ENCODE results near the gene EGFR. TPM values are rescaled to one million over a fixed set of nuclear protein-coding genes. Genes with fewer than 3 reads are reported as not detected.

Gene EGFR
- total RNA-seq, 1 donor from 2014 or later, result 144 TPM

DNA sequence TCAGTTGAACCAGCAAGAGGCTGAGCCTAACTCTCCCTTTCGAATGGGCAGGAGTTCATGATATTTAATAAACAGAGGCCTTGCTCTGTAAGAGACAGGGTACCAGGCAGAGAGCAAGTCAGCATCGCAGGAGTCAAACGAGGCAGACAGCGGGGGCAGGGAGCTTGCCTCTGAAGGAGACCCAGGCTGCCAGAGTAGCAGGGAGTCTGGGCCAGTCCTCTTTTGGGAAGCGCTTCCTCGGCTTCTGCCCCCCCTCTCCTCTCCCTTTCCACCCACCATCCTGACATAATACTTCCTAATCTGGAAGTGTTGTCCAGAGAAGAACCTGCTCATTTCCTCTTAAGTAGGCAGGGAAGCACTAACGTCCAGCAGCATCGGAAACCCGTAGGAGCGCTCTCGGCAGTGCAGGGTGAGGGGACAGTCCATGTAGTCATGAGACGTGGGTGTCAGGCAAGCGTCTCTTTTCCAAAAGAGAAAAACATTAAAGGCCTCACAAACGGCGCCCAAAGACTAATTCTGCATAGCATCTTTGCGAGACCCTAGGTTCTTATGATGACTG is 171.1 kb downstream of the EGFR start:
- no peak for DNase-seq (ENCODE audit: low spot score)

DNA sequence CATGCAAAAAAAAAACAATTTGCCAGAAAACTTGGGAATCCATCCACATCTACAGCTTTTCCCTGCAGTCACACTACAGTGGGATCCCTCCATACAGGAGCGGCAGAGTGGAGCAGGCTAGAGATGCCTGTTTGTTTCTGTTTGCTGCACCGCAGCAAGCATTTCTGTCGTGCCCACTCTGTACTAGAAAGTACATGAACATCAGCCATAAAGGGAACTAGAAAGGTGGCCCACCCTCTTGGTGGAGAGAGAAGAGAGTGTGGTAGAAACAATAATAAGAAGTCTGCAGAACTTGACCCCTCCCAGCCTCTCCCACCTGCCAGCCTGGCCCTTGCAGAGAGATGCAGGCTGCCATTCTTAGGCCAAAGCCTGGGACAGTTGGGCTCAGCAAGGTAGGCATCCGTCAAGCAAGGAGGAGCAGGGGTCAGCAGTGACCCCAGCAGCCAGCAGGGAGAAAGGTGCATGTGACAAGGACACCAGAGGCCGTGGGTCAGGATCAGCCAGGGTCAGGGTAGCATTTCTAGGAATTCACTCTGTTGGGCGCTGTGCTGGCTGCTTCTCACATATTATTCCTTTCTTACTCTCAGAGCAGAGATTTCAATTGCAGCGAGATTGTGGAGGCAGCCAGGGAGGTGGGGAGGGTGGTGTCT is 171.8 kb downstream of the EGFR start:
- DNase-seq (ENCODE audit: low spot score), result no peak

DNA sequence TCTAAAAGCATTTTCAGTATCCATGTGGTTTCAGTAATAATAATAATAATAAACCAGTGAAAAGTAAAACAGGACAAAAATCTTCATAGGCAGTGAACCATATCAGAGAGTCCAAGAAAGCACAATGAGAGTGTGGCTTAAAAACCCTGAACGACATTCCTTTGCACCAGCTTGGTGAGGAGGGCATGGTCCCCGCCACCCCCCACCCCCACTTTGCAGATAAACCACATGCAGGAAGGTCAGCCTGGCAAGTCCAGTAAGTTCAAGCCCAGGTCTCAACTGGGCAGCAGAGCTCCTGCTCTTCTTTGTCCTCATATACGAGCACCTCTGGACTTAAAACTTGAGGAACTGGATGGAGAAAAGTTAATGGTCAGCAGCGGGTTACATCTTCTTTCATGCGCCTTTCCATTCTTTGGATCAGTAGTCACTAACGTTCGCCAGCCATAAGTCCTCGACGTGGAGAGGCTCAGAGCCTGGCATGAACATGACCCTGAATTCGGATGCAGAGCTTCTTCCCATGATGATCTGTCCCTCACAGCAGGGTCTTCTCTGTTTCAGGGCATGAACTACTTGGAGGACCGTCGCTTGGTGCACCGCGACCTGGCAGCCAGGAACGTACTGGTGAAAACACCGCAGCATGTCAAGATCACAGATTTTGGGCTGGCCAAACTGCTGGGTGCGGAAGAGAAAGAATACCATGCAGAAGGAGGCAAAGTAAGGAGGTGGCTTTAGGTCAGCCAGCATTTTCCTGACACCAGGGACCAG is 172.5 kb downstream of the EGFR start:
- no peak for DNase-seq (ENCODE audit: low spot score)

DNA sequence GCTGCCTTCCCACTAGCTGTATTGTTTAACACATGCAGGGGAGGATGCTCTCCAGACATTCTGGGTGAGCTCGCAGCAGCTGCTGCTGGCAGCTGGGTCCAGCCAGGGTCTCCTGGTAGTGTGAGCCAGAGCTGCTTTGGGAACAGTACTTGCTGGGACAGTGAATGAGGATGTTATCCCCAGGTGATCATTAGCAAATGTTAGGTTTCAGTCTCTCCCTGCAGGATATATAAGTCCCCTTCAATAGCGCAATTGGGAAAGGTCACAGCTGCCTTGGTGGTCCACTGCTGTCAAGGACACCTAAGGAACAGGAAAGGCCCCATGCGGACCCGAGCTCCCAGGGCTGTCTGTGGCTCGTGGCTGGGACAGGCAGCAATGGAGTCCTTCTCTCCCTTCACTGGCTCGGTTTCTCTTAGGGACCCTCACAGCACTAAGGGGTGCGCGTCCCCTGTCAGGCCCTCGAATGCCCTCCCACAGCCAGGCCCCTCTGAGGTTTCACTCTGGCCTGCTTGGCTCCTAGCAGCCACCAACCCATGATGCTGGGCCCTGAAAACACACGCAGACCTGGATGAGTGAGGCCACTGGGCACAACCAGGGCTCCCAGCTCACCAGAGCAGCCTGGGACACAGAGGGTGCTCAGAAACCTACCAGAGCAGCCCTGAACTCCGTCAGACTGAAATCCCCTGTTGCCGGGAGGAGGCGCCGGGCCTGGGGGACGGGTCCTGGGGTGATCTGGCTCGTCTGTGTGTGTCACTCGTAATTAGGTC is 173.3 kb downstream of the EGFR start:
- no peak for DNase-seq (ENCODE audit: low spot score)

DNA sequence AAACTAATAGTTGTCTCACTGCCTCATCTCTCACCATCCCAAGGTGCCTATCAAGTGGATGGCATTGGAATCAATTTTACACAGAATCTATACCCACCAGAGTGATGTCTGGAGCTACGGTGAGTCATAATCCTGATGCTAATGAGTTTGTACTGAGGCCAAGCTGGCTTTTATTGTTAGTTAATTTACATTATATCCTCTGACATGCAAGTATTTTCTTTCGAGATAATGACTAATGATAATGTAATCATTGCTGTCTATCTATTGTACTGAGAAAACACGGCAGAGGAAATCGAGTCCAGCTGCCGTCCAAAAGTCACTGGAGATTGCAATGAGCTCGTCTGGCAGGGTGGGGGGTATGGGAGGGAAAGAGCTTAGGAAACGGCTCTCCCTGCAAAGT is 173.9 kb downstream of the EGFR start:
- DNase-seq (ENCODE audit: low spot score), result no peak

DNA sequence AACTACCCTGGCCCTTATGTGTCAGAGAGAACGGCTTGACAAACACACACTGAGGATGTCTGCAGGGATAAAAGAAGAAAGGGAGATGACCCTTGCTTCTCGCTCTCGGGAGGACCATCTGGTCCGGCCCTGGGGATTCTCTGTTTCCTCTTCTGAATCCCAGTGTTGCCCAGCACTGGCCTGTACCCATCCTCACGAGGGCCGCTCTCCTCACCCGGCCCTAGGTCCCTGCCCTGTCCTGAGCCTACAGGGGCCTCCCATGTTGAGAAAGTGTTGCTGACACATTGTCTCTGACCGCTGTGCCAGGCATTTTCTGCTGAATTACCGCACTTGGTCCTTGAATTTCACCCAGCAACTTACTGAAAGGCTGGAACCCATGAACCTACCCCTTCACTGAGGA is 174.4 kb downstream of the EGFR start:
- DNase-seq (ENCODE audit: low spot score), result no peak

DNA sequence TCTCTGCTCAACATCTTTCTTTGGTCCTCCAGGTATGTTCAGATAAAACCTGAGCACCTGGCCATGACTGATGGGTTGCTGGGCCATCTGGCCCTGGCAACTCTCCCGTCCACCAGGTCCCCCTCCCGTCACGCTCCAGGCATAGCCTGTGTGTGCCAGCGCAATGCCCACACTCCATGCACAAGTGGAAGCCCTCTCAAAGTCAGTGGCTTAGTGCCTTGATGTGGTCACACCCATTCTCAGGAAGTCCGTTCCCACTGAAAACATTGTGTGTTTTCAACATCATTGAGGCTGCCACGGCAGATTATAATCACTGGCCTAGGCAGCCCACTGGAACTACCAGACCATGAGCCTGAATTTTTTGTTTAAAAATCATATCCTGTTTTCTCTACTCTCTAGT is 175.7 kb downstream of the EGFR start:
- DNase-seq (ENCODE audit: low spot score), result no peak

DNA sequence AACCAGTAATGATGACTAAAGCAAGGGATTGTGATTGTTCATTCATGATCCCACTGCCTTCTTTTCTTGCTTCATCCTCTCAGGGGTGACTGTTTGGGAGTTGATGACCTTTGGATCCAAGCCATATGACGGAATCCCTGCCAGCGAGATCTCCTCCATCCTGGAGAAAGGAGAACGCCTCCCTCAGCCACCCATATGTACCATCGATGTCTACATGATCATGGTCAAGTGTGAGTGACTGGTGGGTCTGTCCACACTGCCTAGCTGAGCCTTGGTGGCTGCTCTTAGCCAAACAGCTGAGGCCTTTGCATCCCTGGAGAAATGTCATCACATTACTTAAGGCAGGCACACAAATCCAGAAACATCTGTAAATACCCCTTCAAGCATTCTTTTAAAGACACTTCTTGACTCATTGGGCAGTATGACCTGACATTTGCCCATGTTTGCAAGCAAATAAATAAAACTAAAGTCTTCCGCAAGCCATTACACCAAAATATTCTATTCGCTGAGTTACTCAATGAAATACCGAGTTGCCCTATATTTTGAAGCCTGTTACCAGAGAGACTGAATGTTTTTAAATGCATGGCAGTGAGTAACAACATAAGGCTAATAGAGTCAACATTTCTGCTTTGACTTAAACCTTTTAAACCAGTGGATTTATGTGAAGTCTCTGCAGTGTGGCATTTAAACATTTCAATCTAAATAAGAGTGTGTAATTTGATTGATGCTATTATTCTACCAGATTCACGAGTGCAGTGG is 180.0 kb downstream of the EGFR start:
- no peak for DNase-seq (ENCODE audit: low spot score)

DNA sequence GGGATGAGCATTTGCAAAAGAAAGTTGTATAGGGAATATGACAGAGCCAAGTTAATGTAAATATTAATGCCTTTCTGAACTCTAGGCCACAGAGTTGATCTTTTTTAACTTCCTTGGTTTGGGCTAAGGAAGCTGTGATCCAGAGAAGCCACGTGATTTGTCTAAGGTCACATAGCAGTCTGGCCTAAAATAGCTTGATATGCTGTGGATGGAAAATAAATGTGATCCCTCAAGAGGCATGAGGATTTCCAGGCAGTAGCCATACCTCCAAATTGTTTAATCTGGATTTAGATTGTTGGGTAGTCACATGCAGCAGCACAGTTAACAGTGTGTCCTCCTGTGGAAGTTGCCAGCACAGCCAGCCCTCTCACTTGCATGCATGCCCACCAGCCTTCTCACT is 180.6 kb downstream of the EGFR start:
- no peak for DNase-seq (ENCODE audit: low spot score)

DNA sequence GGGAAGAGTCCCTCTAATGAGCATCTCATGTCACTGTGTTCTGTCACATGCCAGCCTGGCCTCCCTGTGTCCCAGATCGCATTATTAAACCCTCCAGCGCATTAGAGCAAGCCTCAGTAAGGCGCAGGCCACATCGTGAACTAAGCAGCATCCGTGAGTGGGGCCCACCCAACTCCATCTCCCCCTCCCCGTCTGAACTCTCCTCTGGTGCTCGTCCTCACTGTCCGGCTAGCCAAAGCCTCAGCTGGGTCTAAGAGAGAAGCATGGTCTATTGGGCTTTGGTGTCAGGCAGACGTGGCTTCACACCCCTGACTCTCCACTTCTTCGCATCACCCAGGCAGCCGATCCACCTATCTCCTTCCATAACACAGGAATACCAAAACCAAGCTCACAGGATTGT is 181.6 kb downstream of the EGFR start:
- no peak for DNase-seq (ENCODE audit: low spot score)

DNA sequence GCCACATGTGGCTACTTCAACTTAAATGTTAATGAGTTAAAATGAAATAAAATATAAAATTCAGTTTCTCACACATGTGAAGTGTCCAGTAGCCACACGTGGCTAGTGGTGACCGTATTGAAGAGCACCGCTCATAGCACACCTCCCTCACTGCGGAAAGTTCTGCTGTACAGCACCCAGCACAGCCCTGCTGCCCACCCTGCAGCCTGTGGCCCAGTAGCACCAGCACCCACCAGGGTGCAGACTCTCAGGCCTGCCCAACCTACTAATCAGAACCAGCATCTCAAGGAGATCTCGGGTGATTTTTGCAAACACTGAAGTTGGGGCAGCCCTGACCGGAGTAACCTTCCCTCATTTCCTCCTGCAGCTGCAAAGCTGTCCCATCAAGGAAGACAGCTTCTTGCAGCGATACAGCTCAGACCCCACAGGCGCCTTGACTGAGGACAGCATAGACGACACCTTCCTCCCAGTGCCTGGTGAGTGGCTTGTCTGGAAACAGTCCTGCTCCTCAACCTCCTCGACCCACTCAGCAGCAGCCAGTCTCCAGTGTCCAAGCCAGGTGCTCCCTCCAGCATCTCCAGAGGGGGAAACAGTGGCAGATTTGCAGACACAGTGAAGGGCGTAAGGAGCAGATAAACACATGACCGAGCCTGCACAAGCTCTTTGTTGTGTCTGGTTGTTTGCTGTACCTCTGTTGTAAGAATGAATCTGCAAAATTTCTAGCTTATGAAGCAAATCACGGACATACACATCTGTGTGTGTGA is 183.5 kb downstream of the EGFR start:
- DNase-seq (ENCODE audit: low spot score), result no peak

DNA sequence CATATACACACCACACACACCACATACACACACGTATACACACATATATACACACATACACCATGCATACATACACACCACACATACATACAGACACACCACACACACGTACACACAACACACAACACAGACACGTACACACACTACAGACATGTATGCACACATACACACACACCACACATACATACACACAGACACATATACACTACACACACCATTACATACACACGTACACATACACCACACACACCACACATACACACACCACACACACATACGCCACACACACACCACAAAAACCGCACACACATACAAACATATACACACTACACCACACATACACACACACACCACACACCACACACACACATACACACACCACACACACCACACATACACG is 184.5 kb downstream of the EGFR start:
- no peak for DNase-seq (ENCODE audit: low spot score)

DNA sequence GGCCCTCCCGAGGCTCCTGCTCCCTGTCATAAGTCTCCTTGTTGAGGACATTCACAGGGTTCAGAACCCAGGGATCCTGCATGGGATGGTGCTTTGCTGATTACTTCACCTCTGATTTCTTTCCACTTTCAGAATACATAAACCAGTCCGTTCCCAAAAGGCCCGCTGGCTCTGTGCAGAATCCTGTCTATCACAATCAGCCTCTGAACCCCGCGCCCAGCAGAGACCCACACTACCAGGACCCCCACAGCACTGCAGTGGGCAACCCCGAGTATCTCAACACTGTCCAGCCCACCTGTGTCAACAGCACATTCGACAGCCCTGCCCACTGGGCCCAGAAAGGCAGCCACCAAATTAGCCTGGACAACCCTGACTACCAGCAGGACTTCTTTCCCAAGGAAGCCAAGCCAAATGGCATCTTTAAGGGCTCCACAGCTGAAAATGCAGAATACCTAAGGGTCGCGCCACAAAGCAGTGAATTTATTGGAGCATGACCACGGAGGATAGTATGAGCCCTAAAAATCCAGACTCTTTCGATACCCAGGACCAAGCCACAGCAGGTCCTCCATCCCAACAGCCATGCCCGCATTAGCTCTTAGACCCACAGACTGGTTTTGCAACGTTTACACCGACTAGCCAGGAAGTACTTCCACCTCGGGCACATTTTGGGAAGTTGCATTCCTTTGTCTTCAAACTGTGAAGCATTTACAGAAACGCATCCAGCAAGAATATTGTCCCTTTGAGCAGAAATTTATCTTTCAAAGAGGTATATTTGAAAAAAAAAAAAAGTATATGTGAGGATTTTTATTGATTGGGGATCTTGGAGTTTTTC is 186.5 kb downstream of the EGFR start:
- no peak for DNase-seq (ENCODE audit: low spot score)

DNA sequence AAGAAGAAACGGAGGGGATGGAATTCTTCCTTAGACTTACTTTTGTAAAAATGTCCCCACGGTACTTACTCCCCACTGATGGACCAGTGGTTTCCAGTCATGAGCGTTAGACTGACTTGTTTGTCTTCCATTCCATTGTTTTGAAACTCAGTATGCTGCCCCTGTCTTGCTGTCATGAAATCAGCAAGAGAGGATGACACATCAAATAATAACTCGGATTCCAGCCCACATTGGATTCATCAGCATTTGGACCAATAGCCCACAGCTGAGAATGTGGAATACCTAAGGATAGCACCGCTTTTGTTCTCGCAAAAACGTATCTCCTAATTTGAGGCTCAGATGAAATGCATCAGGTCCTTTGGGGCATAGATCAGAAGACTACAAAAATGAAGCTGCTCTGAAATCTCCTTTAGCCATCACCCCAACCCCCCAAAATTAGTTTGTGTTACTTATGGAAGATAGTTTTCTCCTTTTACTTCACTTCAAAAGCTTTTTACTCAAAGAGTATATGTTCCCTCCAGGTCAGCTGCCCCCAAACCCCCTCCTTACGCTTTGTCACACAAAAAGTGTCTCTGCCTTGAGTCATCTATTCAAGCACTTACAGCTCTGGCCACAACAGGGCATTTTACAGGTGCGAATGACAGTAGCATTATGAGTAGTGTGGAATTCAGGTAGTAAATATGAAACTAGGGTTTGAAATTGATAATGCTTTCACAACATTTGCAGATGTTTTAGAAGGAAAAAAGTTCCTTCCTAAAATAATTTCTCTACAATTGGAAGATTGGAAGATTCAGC is 187.6 kb downstream of the EGFR start:
- DNase-seq (ENCODE audit: low spot score), result no peak

DNA sequence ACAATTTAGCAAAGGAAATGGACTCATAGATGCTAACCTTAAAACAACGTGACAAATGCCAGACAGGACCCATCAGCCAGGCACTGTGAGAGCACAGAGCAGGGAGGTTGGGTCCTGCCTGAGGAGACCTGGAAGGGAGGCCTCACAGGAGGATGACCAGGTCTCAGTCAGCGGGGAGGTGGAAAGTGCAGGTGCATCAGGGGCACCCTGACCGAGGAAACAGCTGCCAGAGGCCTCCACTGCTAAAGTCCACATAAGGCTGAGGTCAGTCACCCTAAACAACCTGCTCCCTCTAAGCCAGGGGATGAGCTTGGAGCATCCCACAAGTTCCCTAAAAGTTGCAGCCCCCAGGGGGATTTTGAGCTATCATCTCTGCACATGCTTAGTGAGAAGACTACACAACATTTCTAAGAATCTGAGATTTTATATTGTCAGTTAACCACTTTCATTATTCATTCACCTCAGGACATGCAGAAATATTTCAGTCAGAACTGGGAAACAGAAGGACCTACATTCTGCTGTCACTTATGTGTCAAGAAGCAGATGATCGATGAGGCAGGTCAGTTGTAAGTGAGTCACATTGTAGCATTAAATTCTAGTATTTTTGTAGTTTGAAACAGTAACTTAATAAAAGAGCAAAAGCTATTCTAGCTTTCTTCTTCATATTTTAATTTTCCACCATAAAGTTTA is 188.8 kb downstream of the EGFR start:
- no peak for DNase-seq (ENCODE audit: low spot score)

DNA sequence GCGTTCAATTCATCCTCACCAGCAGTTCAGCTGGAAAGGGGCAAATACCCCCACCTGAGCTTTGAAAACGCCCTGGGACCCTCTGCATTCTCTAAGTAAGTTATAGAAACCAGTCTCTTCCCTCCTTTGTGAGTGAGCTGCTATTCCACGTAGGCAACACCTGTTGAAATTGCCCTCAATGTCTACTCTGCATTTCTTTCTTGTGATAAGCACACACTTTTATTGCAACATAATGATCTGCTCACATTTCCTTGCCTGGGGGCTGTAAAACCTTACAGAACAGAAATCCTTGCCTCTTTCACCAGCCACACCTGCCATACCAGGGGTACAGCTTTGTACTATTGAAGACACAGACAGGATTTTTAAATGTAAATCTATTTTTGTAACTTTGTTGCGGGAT is 190.5 kb downstream of the EGFR start:
- DNase-seq (ENCODE audit: low spot score), result no peak

DNA sequence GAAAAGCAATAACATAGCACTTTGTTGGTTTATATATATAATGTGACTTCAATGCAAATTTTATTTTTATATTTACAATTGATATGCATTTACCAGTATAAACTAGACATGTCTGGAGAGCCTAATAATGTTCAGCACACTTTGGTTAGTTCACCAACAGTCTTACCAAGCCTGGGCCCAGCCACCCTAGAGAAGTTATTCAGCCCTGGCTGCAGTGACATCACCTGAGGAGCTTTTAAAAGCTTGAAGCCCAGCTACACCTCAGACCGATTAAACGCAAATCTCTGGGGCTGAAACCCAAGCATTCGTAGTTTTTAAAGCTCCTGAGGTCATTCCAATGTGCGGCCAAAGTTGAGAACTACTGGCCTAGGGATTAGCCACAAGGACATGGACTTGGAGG is 191.4 kb downstream of the EGFR start:
- DNase-seq (ENCODE audit: low spot score), result no peak

DNA sequence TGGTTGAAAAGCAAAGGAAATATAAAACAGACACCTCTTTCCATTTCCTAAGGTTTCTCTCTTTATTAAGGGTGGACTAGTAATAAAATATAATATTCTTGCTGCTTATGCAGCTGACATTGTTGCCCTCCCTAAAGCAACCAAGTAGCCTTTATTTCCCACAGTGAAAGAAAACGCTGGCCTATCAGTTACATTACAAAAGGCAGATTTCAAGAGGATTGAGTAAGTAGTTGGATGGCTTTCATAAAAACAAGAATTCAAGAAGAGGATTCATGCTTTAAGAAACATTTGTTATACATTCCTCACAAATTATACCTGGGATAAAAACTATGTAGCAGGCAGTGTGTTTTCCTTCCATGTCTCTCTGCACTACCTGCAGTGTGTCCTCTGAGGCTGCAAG is 191.9 kb downstream of the EGFR start:
- no peak for DNase-seq (ENCODE audit: low spot score)

DNA sequence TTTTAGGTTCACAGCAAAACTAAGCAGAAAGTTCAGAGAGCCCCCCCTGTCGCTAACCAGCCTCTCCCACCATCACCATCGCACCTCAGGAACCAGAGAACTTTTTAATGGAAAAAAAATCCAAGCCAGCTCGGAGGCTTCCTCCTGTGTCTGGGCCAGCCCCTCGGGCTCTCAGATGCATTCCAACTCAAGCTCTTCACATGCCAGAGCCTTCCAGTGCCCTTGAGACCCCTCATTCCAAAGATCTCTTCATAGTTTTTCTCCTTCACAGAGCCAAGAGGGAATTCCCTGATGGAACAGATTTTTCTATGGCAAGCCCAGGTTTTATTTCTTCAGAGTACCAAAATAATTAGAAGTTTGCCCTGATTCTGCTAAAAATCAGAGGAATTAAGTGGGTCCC is 192.9 kb downstream of the EGFR start:
- no peak for DNase-seq (ENCODE audit: low spot score)

Data from ureter (tissue), 1 donor.